Ectodermal cell (in vitro differentiated cells): Measurements from ENCODE around the gene PDIA4.
"Not testable (repeated sequence)": the region's sequence is repeated elsewhere in the genome, so short reads cannot be mapped to it uniquely, and the experiment has no call there.

Experiments used
- H3K27ac ChIP-seq: 2 replicates; pipeline ENCODE4 v1.7.0; 2013; ENCODE audit warnings: mild to moderate bottlenecking, low read depth, low read length; ENCODE audit not compliant: insufficient read depth, poor library complexity, severe bottlenecking
- H3K27me3 ChIP-seq: 2 replicates; pipeline ENCODE4 v1.7.0; 2013; ENCODE audit warnings: mild to moderate bottlenecking, low read length; ENCODE audit not compliant: insufficient read depth, control insufficient read depth, poor library complexity, severe bottlenecking
- H3K36me3 ChIP-seq: one replicate; pipeline ENCODE4 v1.7.0; 2013; ENCODE audit warnings: low read length; ENCODE audit not compliant: control insufficient read depth, insufficient read depth
- H3K4me1 ChIP-seq: one replicate; pipeline ENCODE4 v1.7.0; 2013; ENCODE audit warnings: low read length; ENCODE audit not compliant: control insufficient read depth, insufficient read depth
- H3K4me3 ChIP-seq: 2 replicates; pipeline ENCODE4 v1.7.0; 2013; ENCODE audit warnings: low read depth, low read length, control low read depth; ENCODE audit not compliant: insufficient read depth
- H3K9me3 ChIP-seq: 2 replicates; pipeline ENCODE4 v1.7.0; 2013; ENCODE audit warnings: mild to moderate bottlenecking, low read length, moderate library complexity; ENCODE audit not compliant: control insufficient read depth
- WGBS, 2 experiments: methylation state at CpG; one replicate each; pipeline ENCODE4 v1.1.7; 2013; ENCODE audit warnings: missing lambda C conversion rate in 2 of 2; 5-methylcytosine and 5-hydroxymethylcytosine counted together

Gene PDIA4

GRCh38 chr7:149038641-149039040 lies 10.3 kb upstream of the PDIA4 start:
- H3K27ac ChIP-seq, H3K27me3 ChIP-seq, H3K4me1 ChIP-seq, H3K36me3 ChIP-seq, H3K4me3 ChIP-seq, H3K9me3 ChIP-seq: not testable (repeated sequence)
- 92 to 93% methylated on average over 27 to 32 of the region's 32 CpGs for WGBS, 2 experiments

DNA sequence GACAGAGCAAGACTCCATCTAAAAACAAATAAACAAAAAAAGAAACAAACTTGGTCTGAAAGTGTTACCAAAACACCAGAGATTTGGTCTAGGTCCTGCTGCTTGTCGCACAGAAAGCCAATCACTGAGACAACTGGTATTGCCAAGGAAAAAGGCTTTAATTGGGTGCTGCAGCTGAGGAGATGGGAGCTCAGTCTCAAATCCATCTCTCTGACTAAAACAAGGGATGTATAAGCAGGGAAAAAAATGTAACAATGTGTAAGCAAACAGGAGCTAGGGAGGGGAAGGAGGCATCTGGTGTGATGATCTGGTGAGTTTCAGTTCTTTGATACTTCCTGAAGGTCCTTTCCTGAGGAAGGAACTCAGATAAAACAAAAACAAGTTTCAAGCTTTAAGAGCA lies 8.4 kb upstream of the PDIA4 start:
- 91 to 100% methylated on average over 1 of the region's 1 CpG for WGBS, 2 experiments
- no peaks in the 10 kb centered on the region for H3K27me3 ChIP-seq
- H3K36me3 ChIP-seq = no peaks in the 10 kb centered on the region
- no peak overlapping the region for H3K27ac ChIP-seq
- no peak overlapping the region for H3K4me3 ChIP-seq
- H3K4me1 ChIP-seq = no peaks in the 10 kb centered on the region
- no peaks in the 10 kb centered on the region for H3K9me3 ChIP-seq

DNA sequence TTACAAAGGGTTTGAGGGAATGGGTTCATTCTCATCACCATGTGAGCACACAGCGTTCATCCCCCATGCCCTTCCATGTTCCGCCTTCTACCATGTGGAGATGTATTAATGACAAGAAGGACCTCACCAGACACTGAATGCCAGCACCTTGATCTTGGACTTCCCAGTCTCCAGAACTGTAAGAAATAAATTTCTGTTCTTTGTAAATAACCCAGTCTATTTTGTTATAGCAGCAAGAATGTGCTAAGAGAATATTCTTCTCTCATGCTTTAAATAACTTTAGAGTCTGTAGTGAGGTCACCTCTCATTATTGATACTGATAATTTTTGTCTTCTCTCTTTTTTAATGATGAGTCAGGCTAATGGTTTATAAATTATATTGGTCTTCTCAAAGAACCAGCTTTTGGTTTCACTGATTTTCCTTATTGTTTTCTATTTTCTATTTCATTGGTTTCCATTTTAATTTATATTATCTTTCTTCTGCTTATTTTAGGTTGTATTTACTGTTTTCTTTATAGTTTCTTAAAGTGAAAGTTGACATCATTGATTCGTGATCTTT lies 3.1 kb upstream of the PDIA4 start:
- no peak overlapping the region for H3K27ac ChIP-seq
- no peaks in the 10 kb centered on the region for H3K36me3 ChIP-seq
- no peaks in the 10 kb centered on the region for H3K9me3 ChIP-seq
- no peak overlapping the region for H3K4me3 ChIP-seq
- 96 to 100% methylated on average over 2 of the region's 3 CpGs for WGBS, 2 experiments
- peaks cover 7% of the 10 kb centered on the region for H3K4me1 ChIP-seq
- H3K27me3 ChIP-seq = peaks cover 7% of the 10 kb centered on the region

GRCh38 chr7:149030439-149030838 lies 2.1 kb upstream of the PDIA4 start:
- H3K4me1 ChIP-seq, H3K4me3 ChIP-seq, H3K36me3 ChIP-seq, H3K9me3 ChIP-seq, H3K27ac ChIP-seq, H3K27me3 ChIP-seq: not testable (repeated sequence)
- 90 to 93% methylated on average over 9 of the region's 9 CpGs for WGBS, 2 experiments

DNA sequence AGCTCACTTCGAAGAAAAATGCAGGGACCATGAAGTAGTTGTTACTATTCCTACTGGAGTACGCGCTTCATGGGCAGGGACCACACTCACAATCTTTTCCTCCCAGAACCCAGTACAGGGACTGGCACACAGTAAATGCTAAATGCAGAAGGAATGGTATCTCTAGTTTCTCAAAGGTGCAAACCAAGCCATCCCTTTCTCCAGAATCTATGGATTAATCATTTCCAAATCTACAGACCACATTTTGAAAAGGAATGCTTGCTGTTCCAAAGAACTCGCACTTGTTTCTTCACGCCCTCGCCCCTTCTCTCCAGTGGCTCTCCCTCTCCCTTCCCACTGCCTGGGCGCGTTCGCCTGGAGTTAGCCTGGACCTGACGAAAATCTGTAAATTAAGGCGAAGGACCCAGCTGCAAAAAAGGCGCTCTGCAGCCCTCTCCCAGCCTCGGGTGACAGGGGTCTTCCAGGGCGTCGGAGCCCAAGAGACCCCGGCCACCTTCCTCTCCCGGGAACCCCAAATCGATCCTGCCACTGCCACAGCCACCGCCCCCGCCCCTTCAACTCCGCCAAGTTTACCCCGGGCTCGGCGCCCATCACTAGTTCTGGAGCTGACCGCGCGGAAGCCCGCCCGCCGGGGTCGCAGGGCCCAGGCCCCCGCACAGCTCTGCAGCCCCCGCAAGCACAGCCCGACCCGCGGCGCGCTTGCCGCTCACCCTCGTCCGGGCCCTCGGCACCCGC lies 527 bp downstream of the PDIA4 start:
- Histone ChIP-seq H3K27ac (peak overlapping the region; percentile 89), H3K4me1 (peaks cover 11% of the 10 kb centered on the region), H3K27me3 (peaks cover 7% of the 10 kb centered on the region), H3K9me3 (no peaks in the 10 kb centered on the region), H3K4me3 (peak overlapping the region; percentile 74), H3K36me3 (no peaks in the 10 kb centered on the region)
- 1 to 2% methylated on average over 43 of the region's 43 CpGs for WGBS, 2 experiments

DNA sequence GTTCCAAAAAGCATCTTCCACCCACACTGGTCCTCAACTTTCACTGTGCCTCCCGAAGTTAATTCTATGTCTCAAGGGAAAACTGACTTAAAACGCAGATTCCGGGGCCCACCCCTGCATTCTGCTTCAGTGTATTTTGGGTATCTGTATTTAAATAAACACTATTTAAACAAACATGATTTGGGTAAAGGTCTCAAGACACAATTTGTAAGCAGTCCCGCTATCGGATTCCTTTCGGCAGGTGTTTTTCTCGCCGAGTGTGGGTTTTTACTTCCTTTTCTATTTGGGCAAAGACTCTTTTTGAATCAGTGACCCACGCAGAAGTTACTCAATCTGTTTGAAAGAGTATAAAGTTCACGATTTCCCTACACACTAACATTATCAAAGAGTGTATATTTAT lies 1.2 kb downstream of the PDIA4 start:
- H3K27ac ChIP-seq = no peak overlapping the region
- WGBS, 2 experiments = 72 to 81% methylated on average over 8 to 9 of the region's 10 CpGs
- no peaks in the 10 kb centered on the region for H3K36me3 ChIP-seq
- peaks cover 11% of the 10 kb centered on the region for H3K4me1 ChIP-seq
- no peaks in the 10 kb centered on the region for H3K9me3 ChIP-seq
- H3K4me3 ChIP-seq = peak overlapping the region; percentile 74
- peaks cover 7% of the 10 kb centered on the region for H3K27me3 ChIP-seq

DNA sequence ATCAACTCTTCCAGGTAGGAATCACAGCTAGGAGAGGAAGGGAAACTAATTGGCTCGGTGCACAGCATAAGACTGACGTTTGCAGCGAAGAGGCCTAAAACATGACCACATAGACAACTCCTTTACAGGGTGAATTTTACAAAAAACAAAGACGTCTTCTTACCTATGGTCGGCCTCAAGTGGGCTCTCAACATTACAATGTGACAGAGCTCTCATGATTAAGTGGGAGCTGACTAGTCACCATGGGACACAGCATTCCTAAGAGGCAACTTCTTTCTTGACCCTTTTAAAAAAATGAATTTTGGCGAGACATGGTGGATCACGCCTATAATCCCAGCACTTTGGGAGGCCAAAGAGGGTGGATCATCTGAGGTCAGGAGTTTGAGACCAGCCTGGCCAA lies 4.6 kb downstream of the PDIA4 start:
- H3K4me3 ChIP-seq = no peak overlapping the region
- peaks cover 11% of the 10 kb centered on the region for H3K36me3 ChIP-seq
- H3K27ac ChIP-seq = no peak overlapping the region
- no peaks in the 10 kb centered on the region for H3K27me3 ChIP-seq
- WGBS, 2 experiments = 82 to 85% methylated on average over 7 of the region's 7 CpGs
- peaks cover 11% of the 10 kb centered on the region for H3K4me1 ChIP-seq
- H3K9me3 ChIP-seq = no peaks in the 10 kb centered on the region

DNA sequence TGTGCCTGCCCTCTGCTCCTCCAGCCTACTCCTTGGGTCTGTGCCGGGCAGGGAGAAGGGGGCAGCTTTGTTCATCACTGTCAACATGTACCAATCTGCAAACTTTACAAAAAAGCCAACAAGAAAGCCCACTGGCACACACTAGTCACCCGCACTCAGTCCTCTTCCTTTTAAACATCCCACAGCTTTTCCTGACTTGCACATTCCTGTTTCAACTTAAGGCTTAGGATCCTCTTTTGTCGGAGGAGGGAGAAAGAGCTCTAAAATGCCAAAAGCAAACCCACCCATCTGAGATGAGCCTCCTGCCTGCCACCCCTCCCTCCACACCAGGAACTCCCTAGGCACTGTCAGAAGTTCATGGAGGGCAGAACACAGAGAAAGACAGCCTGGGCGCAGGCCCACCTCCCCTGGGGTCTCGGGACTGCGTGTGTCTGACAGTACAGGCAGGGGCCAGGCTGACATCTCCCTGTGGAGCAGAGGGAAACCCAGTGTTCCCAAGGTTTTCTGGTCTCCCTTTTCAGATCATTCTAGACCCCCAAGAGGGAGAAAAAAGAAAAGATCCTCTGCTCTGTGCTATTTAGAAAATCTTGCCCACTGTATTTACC lies 5.4 kb downstream of the PDIA4 start:
- peaks cover 11% of the 10 kb centered on the region for H3K4me1 ChIP-seq
- H3K36me3 ChIP-seq = peaks cover 14% of the 10 kb centered on the region
- H3K9me3 ChIP-seq = no peaks in the 10 kb centered on the region
- H3K27me3 ChIP-seq = no peaks in the 10 kb centered on the region
- 84 to 88% methylated on average over 6 of the region's 6 CpGs for WGBS, 2 experiments
- no peak overlapping the region for H3K4me3 ChIP-seq
- peak overlapping the region; percentile 16 for H3K27ac ChIP-seq

- no peaks in the 10 kb centered on the region for H3K27me3 ChIP-seq
- H3K4me1 ChIP-seq = peaks cover 6% of the 10 kb centered on the region
- H3K4me3 ChIP-seq = no peak overlapping the region
- H3K36me3 ChIP-seq = peaks cover 14% of the 10 kb centered on the region
- WGBS, 2 experiments = 91 to 92% methylated on average over 12 of the region's 12 CpGs
- no peaks in the 10 kb centered on the region for H3K9me3 ChIP-seq
- no peak overlapping the region for H3K27ac ChIP-seq
Observed at GRCh38 chr7:149021725-149022062, 6.6 kb downstream of the PDIA4 start.

DNA sequence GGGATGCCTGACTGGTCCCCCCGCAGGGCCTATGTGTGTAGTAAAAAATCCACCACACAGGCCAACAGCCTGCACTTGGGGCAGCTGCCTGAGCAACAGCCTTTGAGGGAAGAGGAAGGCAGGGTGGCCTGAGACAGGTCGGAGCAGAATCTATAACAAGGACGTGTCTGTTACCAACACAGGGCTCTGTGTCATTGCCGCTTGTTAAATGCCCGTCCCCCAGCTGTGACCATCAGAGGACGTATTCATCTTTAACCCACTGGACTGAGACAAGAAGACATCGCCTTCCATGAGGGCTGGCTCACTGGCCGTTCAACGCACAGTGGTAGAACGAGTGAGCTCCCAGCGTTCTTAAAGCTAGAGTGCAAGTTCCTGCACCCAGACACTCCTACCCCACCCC lies 7.8 kb downstream of the PDIA4 start:
- no peak overlapping the region for H3K27ac ChIP-seq
- 93 to 97% methylated on average over 11 of the region's 11 CpGs for WGBS, 2 experiments
- peaks cover 20% of the 10 kb centered on the region for H3K36me3 ChIP-seq

More for the DNA sequence above, 7.8 kb downstream of the PDIA4 start:
- H3K4me3 ChIP-seq = no peak overlapping the region
- no peaks in the 10 kb centered on the region for H3K9me3 ChIP-seq
- no peaks in the 10 kb centered on the region for H3K27me3 ChIP-seq
- H3K4me1 ChIP-seq = peaks cover 4% of the 10 kb centered on the region
